SH-SY5Y (cell line): ENCODE results near the gene PARD3.

Source experiments
- GATA2 ChIP-seq: IDR thresholded peaks from 2 replicates; pipeline ENCODE4 v1.6.1; 2011; ENCODE audit warnings: mild to moderate bottlenecking, low read depth, low read length
- GATA3 ChIP-seq: IDR thresholded peaks from 2 replicates; pipeline ENCODE4 v1.6.1; 2011; ENCODE audit warnings: low read depth, mild to moderate bottlenecking, low read length, moderate library complexity

DNA sequence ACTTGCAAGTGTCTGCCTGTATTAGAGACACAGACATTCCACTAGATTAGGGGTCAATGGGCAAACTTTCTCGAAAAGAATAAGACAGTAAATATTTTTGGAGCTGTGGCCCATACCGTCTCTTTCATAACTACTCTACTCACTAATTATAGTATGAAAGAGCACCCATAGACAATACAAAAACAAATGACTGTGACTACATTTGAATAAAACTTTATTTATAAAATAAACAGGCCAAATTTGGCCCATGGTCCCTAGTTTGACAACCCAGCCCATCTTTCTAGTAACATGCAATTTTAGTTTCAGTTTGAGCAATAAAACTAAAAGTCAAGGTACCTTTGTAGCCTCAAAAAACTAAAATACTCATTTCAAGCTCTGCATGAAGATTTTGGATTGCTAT, 294.6 kb downstream of the PARD3 start:
- TF ChIP-seq GATA2 = no peak
- no peak for TF ChIP-seq GATA3
